Bone marrow (tissue), 2 donors: ENCODE data around the gene PDE5A.

Experiments
- DNase-seq, 2 donors: peaks; one replicate each; lab custom pipeline; 2025; lab: John Stamatoyannopoulos, UW

The PDE5A gene

GRCh38 chr4:119585771-119586170 is 42.8 kb downstream of the PDE5A start:
- DNase-seq, result no peak

GRCh38 chr4:119581190-119581873 is 47.3 kb downstream of the PDE5A start:
- no peak for DNase-seq

GRCh38 chr4:119580293-119580692 is 48.3 kb downstream of the PDE5A start:
- no peak for DNase-seq

- no peak for DNase-seq
These were observed 48.8 kb downstream of the PDE5A start for GRCh38 chr4:119579823-119580222.

- no peak for DNase-seq
These were observed 58.2 kb downstream of the PDE5A start for GRCh38 chr4:119570401-119570800.

- no peak for DNase-seq
These were observed 64.5 kb downstream of the PDE5A start for GRCh38 chr4:119564106-119564505.

- no peak for DNase-seq
These were observed 69.5 kb downstream of the PDE5A start for GRCh38 chr4:119559044-119559647.

GRCh38 chr4:119550857-119551532 is 77.6 kb downstream of the PDE5A start:
- DNase-seq, result no peak

- no peak for DNase-seq
These were observed 79.0 kb downstream of the PDE5A start for GRCh38 chr4:119549639-119550038.

GRCh38 chr4:119543779-119544178 is 84.8 kb downstream of the PDE5A start:
- no peak for DNase-seq

- no peak for DNase-seq
These were observed 85.4 kb downstream of the PDE5A start for GRCh38 chr4:119543187-119543586.

- DNase-seq, result no peak
These were observed 88.4 kb downstream of the PDE5A start for GRCh38 chr4:119540249-119540648.

GRCh38 chr4:119537586-119537985 is 91.0 kb downstream of the PDE5A start:
- no peak for DNase-seq

- DNase-seq, result no peak
These were observed 91.8 kb downstream of the PDE5A start for GRCh38 chr4:119536572-119537528.

- no peak for DNase-seq
These were observed 96.3 kb downstream of the PDE5A start for GRCh38 chr4:119532319-119532718.

- DNase-seq, result no peak
These were observed 98.8 kb downstream of the PDE5A start for GRCh38 chr4:119529788-119530187.

- DNase-seq, result no peak
These were observed 101.6 kb downstream of the PDE5A start for GRCh38 chr4:119526786-119527550.

- no peak for DNase-seq
These were observed 102.6 kb downstream of the PDE5A start for GRCh38 chr4:119525771-119526712.

- no peak for DNase-seq
These were observed 103.4 kb downstream of the PDE5A start for GRCh38 chr4:119525005-119525749.

- DNase-seq, result no peak
These were observed 105.2 kb downstream of the PDE5A start for GRCh38 chr4:119523399-119523798.
